Activated CD4-positive, CD25-positive, alpha-beta regulatory T cell treated with anti-CD3 and anti-CD28 coated beads, Interleukin-2, amount 50 U/mL, for 72 hours (primary cell): Measurements from ENCODE around the gene ANKEF1.
"Not testable (repeated sequence)": the region's sequence is repeated elsewhere in the genome, so short reads cannot be mapped to it uniquely, and the experiment has no call there.

Source experiments
- DNase-seq: peaks from one replicate; pipeline ENCODE4 v3.0.0; 2021

ANKEF1 gene

DNA sequence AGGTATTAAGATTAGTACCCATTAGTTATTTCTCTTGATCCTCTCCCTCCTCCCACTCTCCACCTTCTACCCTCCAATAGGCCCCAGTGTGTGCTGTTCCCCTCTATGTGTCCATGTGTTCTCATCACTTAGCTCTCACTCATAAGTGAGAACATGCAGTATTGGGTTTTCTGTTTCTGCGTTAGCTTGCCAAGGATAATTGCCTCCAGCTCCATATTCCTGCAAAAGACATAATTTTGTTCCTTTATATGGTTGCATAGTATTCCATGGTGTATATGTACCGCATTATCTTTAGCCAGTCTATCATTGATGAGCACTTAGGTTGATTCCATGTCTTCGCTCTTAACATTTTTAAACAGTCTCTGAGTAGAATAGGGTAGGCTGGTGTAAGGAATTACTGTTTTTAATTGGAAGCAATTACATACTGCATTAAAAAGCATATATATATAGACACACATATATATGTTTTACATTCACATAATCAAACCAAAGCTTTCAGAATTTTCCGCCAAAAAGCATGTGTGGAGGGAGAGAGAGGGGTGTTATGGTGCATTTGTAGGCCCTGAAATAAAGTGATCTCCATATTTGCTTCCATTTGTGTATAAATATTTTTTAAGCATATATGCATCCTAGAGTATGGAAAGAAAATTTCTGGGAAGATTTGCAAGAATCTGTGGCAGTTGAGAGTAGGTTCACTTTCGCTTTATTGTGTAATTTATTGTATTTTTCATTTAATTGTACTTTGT is 709 bp upstream of the ANKEF1 start:
- no peak for DNase-seq

DNA sequence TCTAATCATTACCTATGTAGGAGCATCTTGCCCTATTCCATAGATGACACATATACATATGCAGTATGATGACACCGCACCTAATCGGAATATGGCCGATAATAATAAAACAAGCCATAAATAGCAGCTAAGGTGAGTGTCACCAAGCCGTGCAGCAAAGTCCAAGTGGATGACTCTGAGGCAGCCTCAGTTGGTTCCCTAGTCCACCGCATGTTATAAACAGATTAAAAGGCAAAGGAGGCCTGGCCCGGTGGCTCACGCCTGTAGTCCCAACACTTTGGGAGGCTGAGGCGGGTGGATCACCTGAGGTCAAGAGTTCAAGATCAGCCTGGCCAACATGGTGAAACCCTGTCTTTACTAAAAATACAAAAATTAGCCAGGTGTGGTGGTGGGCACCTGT is 1.5 kb downstream of the ANKEF1 start:
- not testable (repeated sequence) for DNase-seq

DNA sequence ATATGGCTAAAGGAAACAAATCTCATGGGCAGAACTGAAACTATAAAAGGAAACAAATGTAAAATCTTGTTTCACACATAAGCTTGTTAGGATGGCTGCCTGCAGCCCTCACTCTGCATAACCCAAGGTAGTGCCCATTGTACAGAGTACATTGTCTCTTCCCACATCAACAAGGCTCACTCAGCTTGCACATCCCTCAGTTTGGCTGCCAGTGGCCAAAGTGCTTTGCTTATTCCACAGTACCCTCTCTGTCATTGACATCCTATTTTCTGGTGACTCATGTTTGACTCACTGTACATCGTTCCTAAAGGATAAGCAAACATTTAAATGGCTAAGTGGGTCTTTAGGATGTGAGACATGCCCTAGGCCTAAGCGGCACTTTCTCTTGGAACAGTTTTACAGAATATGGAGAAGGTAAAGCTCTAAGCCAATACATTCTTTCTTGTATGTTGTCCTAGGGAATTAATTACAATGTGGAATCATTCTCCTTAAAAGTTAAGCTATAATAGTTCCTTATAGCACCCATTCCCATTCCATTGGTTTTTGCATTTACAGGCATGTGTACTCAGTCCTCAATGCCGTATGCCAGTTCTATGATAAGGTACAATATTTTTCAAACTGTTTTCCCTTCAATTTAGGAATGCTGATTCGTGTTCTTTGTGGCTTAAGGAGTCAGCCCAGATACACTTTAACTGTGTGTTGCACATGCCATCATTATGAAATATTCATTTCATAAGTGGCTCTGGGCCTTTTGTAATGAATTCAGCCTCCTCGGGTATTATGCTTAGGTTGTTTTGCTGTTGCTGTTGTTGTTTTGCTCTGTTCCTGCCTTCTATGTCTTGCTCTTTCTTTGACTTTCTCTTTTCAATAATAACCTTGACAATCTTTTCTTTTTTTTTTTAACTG is 5.5 kb downstream of the ANKEF1 start:
- DNase-seq: no peak

DNA sequence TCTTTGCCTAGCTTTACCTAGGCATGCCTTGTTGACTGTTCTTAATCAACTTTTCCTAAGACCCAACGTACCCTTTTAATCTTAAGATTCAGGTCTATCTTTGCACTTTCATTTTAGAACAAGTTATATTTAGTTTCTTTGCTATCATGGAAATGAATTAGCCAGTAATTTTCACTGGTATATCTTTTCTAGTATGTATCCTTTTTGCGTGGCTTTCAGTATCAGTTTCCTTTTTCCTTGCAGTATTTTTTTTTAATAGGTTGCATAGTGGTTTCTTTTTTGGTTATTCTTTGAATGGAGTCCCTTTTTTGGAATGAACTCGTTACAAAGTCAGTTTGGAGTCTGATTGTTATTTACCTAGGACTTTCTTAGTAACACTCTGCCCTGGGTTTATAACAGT is 7.3 kb downstream of the ANKEF1 start:
- no peak for DNase-seq

DNA sequence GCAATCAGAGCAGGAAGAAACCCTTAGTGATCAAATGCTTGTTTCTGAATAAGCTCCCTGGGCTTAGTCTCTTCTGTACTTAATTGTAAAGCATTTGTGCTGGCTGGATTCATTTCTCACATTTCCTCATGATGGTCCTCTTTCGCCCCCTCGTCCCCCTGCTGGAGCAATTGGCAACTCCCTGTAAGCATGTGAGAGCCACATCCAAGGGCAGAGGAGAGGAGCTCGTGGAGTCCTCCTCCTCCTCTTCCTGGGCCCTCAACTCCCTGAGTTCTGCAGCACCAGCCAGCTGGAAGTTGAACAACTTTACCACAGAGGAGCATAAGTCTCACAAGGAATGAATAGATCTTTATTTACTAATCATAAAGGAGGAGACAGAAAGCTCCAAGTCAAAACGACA is 12.6 kb downstream of the ANKEF1 start:
- DNase-seq: no peak

DNA sequence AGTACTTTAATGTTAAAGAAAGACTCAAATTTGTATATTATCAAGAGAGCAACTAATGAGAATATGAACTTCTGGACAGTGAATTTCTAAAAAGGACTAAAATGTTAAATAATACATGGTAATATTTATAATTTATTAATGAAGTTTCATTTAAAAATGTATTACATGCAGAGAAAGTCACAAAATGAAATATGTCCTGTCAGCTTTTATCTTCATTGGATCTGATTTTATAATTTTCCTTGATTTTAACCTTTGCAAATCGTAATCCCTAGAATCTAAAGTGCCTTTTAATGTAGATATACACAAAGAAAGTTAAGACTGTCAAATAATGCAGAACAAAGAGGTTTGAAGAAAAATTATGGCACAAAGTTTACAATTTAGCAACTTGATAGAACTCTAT is 16.4 kb downstream of the ANKEF1 start:
- no peak for DNase-seq

DNA sequence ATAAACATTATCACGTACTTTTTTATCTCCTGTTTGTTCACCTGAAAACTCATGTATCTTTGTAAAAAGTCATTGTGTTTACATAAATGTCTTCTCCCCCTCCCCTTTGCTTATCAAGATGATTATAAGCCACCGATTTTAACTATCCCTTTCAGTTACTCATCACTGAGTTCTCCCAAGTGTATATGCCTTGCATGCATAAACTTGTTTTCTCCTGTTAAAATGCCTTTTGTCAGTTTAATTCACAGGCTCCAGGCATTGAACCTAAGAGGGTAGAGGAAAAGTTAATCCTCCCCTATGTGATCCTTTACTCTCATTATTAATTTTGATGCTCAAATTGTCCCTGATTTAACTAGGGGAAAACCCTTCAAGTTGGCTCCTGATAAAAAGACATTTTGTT is 24.2 kb downstream of the ANKEF1 start:
- no peak for DNase-seq

DNA sequence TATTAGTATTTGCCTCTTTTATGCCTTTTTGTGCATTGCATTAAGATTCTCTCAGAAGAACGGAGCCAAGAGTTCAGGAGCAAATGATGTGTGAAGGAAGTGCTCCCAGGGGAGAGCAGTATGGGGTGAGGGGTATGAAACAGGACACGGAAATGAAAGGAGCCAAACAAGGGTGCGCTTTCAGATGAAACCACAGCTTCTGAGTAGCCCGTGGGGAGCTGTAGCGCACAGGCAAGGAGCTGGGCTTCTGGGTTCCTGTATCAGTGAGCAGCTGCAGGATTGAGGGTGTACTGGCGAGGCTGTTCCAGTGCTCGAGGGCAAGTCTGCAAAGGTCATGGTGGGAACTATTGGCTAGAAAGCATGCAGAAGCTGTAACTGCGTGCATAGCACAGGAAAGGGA is 25.4 kb downstream of the ANKEF1 start:
- DNase-seq: no peak

DNA sequence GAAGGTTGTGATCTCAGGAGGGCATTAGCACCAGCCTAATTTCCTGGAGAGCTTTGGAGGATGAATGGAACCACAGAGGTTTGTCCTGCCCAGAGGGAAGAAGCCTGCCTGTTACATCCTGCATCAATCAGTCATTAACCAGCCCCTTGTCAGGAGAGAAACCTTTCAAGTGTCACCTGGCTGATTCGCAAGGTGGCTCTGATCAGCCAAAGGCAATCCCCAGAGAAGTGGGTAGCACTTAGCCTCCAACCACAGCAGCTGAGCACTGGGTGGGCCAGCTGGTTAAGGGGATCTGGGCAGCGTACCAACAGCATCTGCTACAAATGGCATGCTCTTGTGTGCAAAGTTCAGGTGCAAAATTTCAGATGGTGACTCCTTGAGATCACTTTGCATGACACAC is 26.9 kb downstream of the ANKEF1 start:
- DNase-seq: no peak

DNA sequence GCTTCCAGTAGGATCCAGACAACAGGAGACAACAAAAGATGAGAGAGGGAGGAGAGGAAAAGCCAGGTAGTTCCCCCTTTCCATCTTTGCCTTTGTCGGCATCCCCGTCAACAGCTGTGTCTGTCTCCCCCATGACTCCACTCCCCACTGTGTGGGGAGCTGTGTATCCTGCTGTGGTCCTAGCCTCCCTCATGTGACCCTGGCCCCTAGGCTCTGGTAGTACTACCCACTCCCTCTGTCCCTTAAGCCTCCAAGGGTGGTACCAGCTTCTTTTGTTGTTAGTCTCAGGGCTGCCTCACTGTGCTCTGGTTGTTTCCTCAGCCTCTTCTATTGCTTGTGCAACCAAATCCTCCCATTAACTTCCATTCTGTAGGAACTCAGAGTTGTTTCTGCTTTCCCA is 28.7 kb downstream of the ANKEF1 start:
- DNase-seq: no peak

DNA sequence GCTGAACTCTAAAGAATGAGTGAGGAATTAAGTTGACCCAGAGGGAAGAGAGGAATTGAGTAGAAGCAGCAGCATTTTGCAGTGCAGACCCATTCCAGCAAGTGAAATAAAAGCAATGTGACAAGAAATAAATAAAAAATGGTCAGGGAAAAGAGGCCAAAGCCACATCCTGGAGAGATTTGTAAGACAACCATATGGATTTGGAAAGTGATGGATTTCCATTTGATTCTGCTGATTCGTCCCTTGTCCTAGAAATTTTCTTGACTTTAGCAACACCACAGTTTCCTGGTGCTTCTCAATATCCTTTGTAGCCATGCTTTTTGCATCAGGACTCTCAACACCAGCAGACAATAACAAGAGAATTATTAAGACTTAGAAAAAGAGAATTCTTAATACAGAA is 29.8 kb downstream of the ANKEF1 start:
- DNase-seq: no peak

DNA sequence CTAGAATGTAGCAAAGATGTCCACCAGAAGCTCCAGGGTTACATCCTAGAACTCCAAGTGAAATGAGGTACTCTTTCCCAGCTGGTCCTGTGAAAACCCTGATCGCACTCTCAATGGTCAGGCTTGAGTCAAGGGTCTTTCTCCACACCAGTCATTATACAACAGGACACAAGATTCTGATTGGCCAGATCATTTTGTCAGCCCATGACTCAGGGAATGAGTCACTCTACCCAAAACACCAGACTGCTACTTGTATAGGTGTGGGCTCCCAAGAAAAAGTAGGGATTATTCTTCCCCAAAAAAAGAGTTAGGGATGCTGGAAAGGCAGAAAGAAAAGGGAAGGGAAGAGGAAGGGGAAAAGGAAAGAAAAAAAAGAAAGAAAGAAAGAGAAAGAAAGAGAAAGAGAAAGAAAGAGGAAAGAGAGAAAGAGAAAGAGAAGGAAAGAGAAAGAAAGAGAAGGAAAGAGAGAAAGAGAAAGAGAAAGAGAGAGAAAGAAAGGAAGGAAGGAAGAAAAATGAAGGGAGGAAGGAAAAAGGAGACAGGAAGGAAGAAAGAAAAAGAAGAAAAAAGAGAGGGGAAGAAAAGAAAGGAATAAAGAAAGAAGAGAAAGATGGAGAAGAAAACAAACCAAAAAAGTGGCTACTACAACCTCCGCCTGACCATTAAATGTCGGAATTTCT is 30.5 kb downstream of the ANKEF1 start:
- no peak for DNase-seq

DNA sequence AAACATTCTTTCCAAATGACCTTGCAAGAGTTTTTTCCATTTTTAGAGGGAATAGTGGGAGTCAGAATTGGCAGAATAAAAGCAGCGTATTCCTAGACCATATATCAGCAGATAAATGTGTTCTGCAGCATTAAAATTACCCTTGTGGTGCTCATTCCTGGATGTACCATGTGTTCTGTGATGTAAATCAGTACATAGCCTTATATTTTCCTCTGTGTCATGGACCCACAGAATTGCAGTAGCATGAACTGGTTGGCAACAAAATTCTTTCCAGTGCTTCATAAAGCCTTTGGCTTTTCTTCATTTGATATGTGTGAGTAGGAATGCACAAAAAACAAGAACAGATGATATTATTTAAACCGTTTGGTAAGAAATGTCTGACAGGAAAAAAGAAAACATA is 32.5 kb downstream of the ANKEF1 start:
- no peak for DNase-seq

DNA sequence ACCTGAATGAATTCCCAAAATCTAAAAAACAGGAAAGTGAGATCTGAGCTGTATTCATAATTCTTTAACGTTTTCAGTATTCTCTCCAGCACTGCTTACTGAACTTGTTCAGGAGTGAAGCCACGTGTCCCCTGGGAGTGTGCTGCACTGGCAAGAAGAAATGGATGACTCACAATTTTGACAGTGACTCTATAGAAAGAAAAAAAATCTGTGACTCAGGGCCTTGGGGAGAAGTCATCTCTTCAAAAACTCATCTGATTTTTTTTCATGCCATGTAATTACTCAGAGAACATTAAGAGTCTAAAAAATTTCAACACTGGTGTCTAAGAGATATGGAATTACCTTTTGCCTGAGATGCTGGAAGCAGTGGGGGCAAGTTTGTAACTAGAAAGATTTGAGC is 39.7 kb downstream of the ANKEF1 start:
- DNase-seq: no peak

DNA sequence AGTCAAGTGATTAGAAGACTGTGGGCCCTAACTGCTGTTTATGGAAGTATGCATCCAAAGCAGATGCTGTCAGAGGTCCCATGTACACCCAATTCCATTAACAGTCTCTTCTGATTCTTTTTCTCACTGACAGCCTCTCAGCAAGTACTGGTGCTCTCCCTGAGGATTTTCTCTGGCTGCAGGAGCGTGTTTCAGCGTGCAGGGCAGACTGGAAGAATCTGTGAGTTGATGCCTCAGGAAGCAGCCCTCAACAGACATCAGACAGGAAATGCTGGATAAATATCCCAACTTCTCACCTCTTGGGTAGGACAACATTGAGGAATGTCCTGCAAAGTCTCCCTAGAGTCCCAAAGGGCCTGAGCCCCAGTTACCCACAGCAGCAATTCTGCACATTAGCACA is 40.8 kb downstream of the ANKEF1 start:
- DNase-seq: no peak

DNA sequence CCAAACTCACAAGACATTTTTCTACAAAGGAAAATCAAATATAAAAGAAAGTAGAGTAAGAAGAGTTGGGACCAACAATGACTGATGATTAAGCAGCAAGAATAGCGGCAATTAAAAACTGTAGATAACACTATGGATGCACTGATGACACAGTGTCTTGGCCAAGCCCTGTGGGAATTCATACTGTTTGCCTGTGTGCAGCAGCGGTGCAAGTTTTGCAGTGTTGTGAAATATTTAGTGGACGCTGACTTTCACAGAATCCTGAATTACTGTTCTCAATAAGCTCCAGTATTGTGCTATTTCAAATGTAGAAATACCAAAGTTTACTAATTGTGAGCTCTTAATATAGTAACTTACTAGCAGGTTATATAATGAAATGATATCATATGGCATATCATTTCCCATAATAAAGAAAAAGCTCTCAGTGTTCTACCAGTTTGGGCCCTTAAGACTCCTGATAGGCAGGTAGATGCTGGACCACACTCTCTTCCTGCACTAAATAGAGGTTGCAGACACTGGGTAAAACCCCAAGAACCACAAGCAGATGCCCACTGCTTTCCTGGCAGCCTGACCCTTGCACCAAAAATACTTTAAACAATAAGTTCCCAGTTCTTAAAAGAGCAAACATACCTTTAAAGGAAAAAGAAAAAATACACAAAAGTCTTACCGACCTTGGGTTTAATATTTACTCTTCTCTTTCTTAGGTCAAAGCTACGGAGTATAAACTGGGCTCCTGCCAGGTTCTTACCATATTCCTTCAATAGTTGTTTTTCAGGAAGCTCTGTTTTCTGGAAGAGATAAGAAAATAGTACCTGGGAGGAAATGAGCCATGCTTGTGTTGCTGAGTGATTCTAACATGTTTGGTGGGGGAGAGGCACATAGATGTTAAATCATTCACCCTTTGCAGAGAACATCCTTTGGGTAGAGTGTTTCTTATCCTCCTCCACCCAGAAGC is 41.6 kb downstream of the ANKEF1 start:
- DNase-seq: no peak

DNA sequence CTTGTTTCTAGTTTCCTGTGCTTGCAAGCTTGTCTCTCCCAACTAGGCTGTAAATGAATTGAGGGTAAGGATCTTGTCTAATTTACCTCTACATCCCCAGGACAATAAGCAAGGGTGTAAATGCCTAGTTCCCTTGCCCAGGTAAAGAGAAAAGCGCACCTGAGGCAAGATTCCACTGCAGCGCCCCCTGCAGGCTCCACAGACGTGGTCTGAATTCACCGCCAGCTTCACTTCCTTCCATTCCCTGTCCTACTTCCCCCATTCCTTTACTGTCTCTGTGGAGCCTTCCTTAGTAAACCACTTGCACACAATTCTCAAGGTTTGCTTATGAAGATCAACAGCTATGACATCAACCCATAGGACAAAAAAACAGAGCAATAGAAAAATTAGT is 42.3 kb downstream of the ANKEF1 start:
- DNase-seq: no peak

DNA sequence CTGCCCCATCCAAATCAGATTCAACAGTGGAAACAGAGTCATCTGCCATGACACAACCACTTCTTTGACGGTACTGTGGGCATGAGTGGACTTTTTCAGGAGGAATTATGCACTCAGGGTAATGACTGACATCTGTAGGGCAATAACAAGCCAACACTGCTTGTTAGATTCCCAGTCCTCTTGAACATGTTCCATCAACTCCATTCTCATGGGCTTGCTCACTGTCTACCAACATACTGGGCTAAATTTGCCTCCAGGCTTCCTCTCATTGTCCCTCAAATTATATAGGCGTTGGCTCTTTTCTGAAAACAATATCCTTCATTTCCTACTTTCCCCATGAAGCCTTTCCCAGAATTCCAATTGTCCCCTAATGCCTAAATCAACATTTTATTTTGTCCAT is 43.1 kb downstream of the ANKEF1 start:
- no peak for DNase-seq

DNA sequence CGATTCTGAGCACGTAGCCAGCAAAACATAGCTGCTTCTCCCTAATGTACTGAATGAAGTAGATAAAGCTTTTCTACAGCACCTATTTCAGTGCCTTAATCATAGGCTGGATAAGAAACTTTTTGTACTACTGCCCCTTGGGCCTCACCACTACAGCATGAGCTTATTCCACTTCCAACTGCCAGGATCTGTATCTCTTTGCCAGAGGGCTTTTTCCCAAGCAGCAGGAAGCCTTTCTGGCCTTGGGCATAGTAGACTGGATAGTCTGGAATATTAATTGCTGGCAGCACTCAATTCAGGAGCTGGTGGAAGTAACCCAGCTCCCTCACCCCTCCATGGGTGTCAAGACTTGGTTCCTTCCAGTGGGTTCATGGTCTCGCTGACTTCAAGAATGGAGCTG is 43.6 kb downstream of the ANKEF1 start:
- DNase-seq: no peak

DNA sequence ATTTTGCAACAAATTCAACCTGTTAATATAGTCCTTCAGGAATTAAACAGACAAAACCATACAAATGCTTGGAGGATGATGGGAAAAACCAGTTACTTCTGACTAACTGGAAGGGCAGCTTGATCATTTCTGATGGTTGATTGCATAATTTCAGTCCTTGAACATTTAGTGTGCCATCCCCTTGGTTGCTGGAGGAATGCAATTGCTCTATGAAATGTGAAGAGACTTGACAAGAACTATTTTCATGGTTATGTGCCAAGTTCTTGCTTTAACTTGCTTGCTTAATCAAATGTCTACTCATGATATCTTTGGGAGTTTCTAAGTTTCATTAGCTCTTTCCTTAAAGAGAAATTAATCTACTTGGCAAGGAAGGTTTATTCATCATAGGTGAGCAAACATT is 45.2 kb downstream of the ANKEF1 start:
- DNase-seq: no peak

DNA sequence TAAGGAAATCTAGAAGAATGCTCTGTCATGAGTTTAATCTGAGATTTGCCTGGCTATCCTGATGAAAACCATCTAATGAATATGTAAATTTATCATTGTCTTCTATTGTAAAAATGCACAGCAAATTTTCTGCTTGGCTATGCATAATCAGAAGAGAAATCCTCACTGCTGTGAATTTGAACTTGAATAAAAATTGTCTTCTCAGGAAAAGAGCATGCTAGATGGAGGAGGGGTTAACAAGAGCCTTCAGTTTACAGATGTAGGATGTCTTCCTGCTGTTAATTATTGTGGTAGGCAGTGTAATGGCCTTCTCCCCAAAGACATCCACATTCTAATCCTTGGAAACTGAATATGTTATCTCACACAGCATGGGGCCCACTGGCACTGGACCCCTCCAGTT is 45.8 kb downstream of the ANKEF1 start:
- no peak for DNase-seq

DNA sequence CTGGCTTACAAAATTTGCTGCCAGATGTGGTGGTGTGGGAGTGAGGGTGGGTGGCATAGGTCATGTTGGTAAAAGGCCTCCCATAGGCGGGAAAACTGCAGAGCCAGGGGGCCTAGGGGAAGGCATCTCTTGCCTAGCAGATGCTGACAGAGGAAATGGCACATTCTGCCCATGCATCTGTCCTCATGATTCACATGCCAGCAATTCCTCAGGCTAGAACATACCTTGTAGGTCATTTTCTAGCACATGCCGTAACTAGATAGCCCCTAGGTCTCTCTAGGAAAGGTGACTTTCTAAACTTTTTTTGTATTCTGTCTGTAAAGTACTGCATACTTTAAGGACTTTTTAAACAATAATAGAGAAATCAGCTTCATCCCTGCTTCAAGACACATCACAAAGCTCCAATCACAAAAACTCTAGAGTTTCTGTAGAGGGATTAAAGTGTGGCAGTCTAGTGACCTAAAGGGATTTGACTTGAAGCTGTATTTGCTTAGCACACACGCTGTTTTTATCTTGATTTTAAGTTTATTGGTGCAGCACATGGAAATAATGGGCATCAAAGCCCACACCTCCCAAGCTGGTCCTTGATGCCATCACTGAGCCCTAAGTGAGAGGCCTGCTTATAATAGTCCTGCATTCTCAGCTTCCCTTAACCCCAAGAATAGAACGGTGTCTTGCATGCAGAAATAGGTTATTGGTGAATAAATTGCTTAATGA is 55.2 kb downstream of the ANKEF1 start:
- no peak for DNase-seq
